ENCODE measurements around the gene RGL1. TPM values are rescaled to one million over a fixed set of nuclear protein-coding genes. Genes with fewer than 3 reads are reported as not detected.

RGL1 gene
- total RNA-seq, 1 donor from 2014 or later = 3.0 TPM

DNA sequence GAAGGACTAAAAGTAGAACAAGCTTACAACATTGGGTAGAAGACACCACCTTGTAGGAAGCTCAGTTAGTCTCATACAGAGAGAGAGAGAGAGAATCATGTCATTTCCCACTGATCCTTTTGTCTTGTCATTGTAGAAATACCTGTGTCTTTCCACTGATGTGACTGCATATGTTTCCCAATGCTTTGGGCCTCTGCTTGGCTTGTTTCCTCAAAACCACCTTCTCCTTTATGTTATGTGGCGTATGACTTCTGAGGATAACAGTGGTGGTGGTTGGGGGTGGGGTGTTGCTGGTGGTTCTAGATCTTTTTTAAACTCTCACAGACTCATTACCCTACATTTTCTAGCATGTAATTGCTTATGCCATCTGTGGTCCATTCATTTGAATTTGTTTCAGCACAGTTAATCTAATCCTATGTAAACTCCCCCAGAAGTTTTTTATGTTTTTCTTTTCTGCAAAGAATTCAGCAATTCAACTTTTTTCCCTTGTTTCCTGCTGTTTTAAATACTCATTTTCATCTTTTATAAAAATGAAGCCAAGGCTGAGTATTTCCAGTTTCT is 9.3 kb downstream of the RGL1 start:
- CTCF ChIA-PET = no interaction called here
- H3K27ac Mint-ChIP-seq = no peak overlapping the region
- intact Hi-C loops (cut with micrococcal nuclease) = no loop called here
- no peaks in the 10 kb centered on the region for H3K9me3 Mint-ChIP-seq
- H3K36me3 Mint-ChIP-seq (ENCODE audit: low read depth) = no peaks in the 10 kb centered on the region
- ATAC-seq (ENCODE audit: low read depth) = no peak
- no peak for DNase-seq
- H3K4me3 Mint-ChIP-seq = no peak overlapping the region
- TF ChIP-seq, protein P1, sequence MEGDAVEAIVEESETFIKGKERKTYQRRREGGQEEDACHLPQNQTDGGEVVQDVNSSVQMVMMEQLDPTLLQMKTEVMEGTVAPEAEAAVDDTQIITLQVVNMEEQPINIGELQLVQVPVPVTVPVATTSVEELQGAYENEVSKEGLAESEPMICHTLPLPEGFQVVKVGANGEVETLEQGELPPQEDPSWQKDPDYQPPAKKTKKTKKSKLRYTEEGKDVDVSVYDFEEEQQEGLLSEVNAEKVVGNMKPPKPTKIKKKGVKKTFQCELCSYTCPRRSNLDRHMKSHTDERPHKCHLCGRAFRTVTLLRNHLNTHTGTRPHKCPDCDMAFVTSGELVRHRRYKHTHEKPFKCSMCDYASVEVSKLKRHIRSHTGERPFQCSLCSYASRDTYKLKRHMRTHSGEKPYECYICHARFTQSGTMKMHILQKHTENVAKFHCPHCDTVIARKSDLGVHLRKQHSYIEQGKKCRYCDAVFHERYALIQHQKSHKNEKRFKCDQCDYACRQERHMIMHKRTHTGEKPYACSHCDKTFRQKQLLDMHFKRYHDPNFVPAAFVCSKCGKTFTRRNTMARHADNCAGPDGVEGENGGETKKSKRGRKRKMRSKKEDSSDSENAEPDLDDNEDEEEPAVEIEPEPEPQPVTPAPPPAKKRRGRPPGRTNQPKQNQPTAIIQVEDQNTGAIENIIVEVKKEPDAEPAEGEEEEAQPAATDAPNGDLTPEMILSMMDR (IDR thresholded peaks at IDR 0.05) = no peak
- POLR2A ChIA-PET = no interaction called here
- no peaks in the 10 kb centered on the region for H3K27me3 Mint-ChIP-seq
- no peaks in the 10 kb centered on the region for H3K4me1 Mint-ChIP-seq

DNA sequence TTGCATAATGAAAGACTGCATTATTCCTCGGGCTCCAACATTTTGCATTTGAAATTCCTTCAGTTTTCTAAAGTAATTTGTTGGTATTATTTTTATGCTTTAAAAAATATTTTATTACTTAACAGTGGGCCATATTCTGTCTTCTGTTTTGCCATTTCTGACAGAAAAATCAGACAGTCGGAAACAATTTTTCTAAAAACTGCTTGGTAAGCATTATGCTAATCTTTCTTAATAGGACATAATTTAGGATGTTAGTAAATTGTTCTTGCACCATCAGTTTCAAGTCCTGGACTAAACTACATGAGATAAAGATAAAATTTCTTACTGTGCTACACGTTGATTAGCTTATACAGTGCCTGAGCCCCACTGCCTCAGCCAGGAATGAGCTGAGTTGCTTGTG is 11.2 kb downstream of the RGL1 start:
- H3K27me3 Mint-ChIP-seq = no peaks in the 10 kb centered on the region
- TF ChIP-seq, protein P1 (IDR thresholded peaks at IDR 0.05) = no peak

DNA sequence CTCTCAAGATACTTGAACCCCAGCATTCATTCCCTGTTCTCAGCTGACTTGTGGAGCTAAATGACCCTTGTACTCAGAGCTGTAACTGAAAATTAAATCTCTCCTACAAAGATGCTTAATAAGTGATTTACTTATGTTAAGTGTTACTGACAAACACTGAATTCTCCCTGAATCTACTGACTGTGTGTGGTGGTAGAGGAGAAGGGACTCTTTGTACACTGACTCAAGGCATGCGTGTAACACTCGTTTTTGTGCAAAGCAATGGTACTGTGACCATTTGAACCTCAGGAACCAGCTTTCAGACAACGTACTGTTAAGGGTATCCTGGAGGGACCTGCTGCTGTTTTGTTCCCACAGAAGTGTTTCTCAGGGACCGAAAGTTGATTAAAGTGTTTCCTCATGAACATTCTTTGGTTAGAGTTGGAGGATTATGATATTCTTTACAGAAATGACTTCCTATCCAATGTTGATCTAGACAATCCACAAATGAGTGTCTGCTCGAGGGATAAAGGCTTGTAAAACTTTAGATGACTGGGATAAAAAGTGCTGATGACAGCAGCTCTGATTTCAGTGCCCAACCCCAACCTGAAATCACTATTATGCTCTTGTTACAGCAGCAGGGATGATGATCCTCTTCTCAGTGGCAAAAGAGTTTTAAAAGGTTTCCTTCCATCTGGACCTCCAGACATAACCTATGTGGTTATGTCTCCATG is 12.8 kb downstream of the RGL1 start:
- CTCF ChIA-PET = no interaction called here
- POLR2A ChIA-PET = no interaction called here
- H3K4me1 Mint-ChIP-seq = no peaks in the 10 kb centered on the region
- H3K36me3 Mint-ChIP-seq (ENCODE audit: low read depth) = no peaks in the 10 kb centered on the region
- H3K27ac Mint-ChIP-seq = no peak overlapping the region
- no peaks in the 10 kb centered on the region for H3K9me3 Mint-ChIP-seq
- ATAC-seq (ENCODE audit: low read depth) (no peak), DNase-seq (no peak)
- H3K27me3 Mint-ChIP-seq = no peaks in the 10 kb centered on the region
- H3K4me3 Mint-ChIP-seq = no peak overlapping the region
- TF ChIP-seq, protein P1 (IDR thresholded peaks at IDR 0.05) = no peak
- intact Hi-C loops (cut with micrococcal nuclease) = no loop called here

More for the DNA sequence above, 11.2 kb downstream of the RGL1 start:
- POLR2A ChIA-PET = no interaction called here
- intact Hi-C loops (cut with micrococcal nuclease) = no loop called here
- H3K4me1 Mint-ChIP-seq = no peaks in the 10 kb centered on the region
- H3K4me3 Mint-ChIP-seq = no peak overlapping the region
- DNase-seq (no peak), ATAC-seq (ENCODE audit: low read depth) (no peak)
- H3K9me3 Mint-ChIP-seq = no peaks in the 10 kb centered on the region
- CTCF ChIA-PET = no interaction called here
- no peak overlapping the region for H3K27ac Mint-ChIP-seq
- H3K36me3 Mint-ChIP-seq (ENCODE audit: low read depth) = no peaks in the 10 kb centered on the region

DNA sequence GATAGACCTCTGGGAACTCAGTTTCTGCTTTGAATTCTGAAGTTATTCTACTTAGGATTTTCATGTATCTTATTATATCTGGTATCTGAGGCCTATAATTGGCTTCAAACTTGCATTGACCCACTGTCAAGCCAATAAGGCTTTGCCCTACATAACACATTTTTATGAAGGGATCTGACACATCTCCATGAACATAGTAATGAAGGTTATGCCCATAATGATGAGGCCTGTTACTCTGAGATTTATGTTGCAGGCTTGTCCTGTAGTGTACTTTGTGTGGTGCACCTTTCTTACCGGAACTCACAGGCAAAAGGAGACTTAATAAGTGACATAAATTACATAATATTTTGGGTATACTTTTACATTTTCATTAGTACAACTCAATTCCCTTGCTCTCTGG is 14.1 kb downstream of the RGL1 start:
- Mint-ChIP-seq H3K9me3 (no peaks in the 10 kb centered on the region), H3K36me3 (ENCODE audit: low read depth) (no peaks in the 10 kb centered on the region), H3K4me1 (no peaks in the 10 kb centered on the region), H3K4me3 (no peak overlapping the region), H3K27me3 (no peaks in the 10 kb centered on the region), H3K27ac (no peak overlapping the region)
- intact Hi-C loops (cut with micrococcal nuclease) = no loop called here
- ChIA-PET CTCF (no interaction called here), POLR2A (no interaction called here)
- DNase-seq = no peak
- TF ChIP-seq, protein P1 (IDR thresholded peaks at IDR 0.05) = no peak
- no peak for ATAC-seq (ENCODE audit: low read depth)

DNA sequence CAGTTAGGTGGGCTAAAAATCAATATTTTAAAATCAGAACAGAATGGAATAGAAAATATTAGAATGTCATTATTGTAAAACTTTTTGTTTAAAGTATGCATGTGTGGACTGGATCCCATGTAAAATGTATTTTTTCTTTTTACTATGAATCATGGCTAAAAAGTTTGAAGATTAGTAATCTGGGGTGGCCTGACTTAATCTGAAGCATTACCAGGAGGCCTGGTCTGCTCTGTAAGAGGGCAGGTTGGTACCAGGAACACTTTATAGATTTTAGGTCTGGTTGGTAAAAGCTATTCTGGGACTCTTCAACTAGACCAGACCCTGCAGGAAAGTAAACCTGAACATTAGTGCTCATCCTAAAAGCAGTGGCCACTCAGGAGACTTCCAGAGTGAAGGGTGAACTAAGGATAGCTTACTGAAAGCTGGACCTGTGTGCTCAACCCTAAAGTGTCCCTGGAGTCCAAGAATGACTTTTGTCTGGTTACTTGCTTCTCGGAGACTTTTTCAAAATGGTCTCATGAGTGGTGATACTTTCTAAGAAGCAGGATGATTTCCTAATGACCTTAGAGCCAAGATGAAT is 16.5 kb downstream of the RGL1 start:
- ChIA-PET CTCF (no interaction called here), POLR2A (no interaction called here)
- H3K36me3 Mint-ChIP-seq (ENCODE audit: low read depth) = no peaks in the 10 kb centered on the region
- H3K27me3 Mint-ChIP-seq = no peaks in the 10 kb centered on the region
- TF ChIP-seq, protein P1 (IDR thresholded peaks at IDR 0.05) = no peak
- no peaks in the 10 kb centered on the region for H3K4me1 Mint-ChIP-seq
- no peaks in the 10 kb centered on the region for H3K9me3 Mint-ChIP-seq
- no peak overlapping the region for H3K4me3 Mint-ChIP-seq
- H3K27ac Mint-ChIP-seq = no peak overlapping the region
- ATAC-seq (ENCODE audit: low read depth) = no peak
- intact Hi-C loops (cut with micrococcal nuclease) = no loop called here
- no peak for DNase-seq
